Activated CD8-positive, alpha-beta T cell treated with anti-CD3 and anti-CD28 coated beads for 36 hours (primary cell): ENCODE measurements around the gene ASCL5. TPM values are rescaled to one million over a fixed set of nuclear protein-coding genes. Genes with fewer than 3 reads are reported as not detected.

Experiments
- ATAC-seq: fragments of 200-7000 bp; cut with Tn5 transposase; one replicate; pipeline ENCODE4 v1.10.0; 2021; ENCODE audit warnings: mild to moderate bottlenecking, moderate library complexity
- CTCF ChIA-PET: fragments of 350-600 bp; sonication (Branson Sonifier 250); formaldehyde crosslinking; loops from one replicate; lab custom pipeline; 2021; ENCODE audit warnings: antibody characterized with exemption; lab: Charles Lee
- POLR2A ChIA-PET: fragments of 350-600 bp; sonication (Branson Sonifier 250); formaldehyde crosslinking; loops from one replicate; lab custom pipeline; 2021; ENCODE audit warnings: antibody characterized with exemption; lab: Charles Lee
- DNase-seq: peaks from one replicate; pipeline ENCODE4 v3.0.0-alpha.2; 2020
- H3K27ac Mint-ChIP-seq: one replicate; pipeline ENCODE4 v1.8.0; 2021; ENCODE audit warnings: mild to moderate bottlenecking, mixed read lengths
- H3K27me3 Mint-ChIP-seq: one replicate; pipeline ENCODE4 v1.8.0; 2021; ENCODE audit warnings: mixed read lengths
- H3K36me3 Mint-ChIP-seq: one replicate; pipeline ENCODE4 v1.8.0; 2021; ENCODE audit warnings: low read depth, mixed read lengths
- H3K4me1 Mint-ChIP-seq: one replicate; pipeline ENCODE4 v1.8.0; 2021; ENCODE audit warnings: low read depth, mixed read lengths
- H3K4me3 Mint-ChIP-seq: one replicate; pipeline ENCODE4 v1.8.0; 2021; ENCODE audit warnings: mild to moderate bottlenecking, moderate library complexity, mixed read lengths
- H3K9me3 Mint-ChIP-seq: one replicate; pipeline ENCODE4 v1.8.0; 2021; ENCODE audit warnings: mixed read lengths
- CTCF ChIP-seq: fragments of 200-600 bp; IDR thresholded peaks from one replicate; pipeline ENCODE4 v1.8.0; 2022; ENCODE audit warnings: antibody characterized with exemption, mild to moderate bottlenecking
- intact Hi-C: fragments of 100-400 bp; cut with micrococcal nuclease; formaldehyde crosslinking; loops from one replicate; pipeline ENCODE4 v1.10.0; 2022
- total RNA-seq, 2 experiments: library from RNA; stranded (reverse); gene quantifications; one replicate each; pipeline ENCODE4 v1.2.3, GENCODE V29; 2021

The ASCL5 gene
- total RNA-seq, 2 experiments from 2014 or later: 0.29 to 0.36 TPM

DNA sequence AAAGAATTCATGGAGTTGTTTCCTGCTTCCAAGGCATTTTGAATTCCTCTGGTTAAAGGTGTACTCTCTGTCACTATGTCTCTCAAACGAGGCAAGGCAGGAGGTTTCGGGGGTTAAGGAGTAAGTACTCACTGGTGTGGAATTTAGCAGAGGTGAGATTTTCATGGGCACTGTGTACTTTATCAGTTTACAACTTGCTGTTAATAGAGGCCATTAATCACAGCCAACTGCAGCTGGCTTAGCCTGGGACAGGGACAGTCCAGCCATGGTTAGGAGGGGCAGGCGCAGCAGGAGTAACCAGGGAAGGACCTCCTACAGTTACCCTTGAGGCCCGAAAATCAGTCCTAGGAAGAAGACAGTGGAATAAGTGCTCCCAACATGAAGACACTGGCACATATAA, 45.3 kb upstream of the ASCL5 start:
- Mint-ChIP-seq H3K9me3 (no peaks in the 10 kb centered on the region), H3K4me1 (peaks cover 24% of the 10 kb centered on the region), H3K27me3 (peaks cover 10% of the 10 kb centered on the region), H3K36me3 (no peaks in the 10 kb centered on the region), H3K27ac (no peak overlapping the region), H3K4me3 (peak overlapping the region; percentile 75)
- ATAC-seq (no peak), DNase-seq (no peak)
- ChIA-PET CTCF (interaction anchor here (1.0 to 5.3 kb wide), 4 partner anchors 18 to 53 kb away, joined by 3 to 27 read pairs (median 4); partner anchors contain the start of gene TMEM9), POLR2A (interaction anchor here (0.9 to 4.1 kb wide), 2 partner anchors 15 to 17 kb away, joined by 3 to 24 read pairs; partner anchors contain the start of gene TMEM9)
- intact Hi-C loops: no loop called here
- TF ChIP-seq CTCF: no peak

DNA sequence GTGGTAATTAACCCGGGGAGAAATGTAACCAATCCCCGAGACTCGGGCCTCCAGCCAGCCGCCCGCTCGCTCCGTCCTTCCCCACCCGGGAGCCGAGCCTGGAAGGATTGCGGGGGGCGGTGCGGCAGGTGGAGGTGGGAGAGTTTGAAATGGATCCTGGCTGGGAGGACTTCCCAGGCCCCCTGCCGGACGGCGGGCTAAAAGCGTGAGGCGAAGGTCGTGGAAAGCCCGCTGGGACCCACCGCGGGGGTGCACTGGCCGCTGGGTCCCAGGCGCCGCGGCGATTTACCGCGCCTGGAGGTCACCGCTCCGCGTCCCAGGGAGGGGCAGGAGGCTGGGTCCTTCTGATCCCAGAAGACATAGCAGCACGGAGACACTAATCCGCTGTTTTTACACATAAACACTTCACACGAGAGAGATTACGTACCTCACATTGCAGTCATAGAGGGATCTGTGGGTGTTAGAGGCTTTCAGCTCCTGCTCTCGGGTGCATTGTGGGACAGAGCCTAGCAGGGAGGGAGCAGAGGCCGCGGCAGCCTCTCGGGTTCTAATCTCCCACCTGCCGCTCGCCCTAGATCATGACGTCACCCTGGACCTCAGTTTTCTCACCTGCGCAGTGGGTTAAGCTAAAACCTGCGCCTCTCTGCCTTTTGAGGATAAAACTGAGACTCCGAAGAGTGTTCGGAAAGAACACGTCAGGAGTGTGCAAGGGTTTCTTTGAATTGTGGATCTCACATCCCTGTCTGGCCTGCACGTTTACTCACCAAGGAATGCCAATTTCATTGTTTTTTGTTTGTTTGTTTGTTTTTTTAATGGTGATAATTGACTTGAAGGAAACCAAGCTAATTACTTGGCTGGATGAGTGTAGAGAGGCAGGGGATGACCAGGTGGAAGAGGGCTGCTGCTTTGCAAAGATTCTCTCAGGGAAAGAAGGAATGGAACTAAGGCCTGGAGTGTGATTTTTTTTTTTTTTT, 44.4 kb upstream of the ASCL5 start:
- TF ChIP-seq CTCF: peak; percentile 51
- no peaks in the 10 kb centered on the region for H3K36me3 Mint-ChIP-seq
- intact Hi-C loops: no loop called here
- peaks cover 7% of the 10 kb centered on the region for H3K27me3 Mint-ChIP-seq
- H3K4me1 Mint-ChIP-seq: peaks cover 24% of the 10 kb centered on the region
- H3K4me3 Mint-ChIP-seq: peak overlapping the region; percentile 75
- peak overlapping the region; percentile 89 for H3K27ac Mint-ChIP-seq
- ChIA-PET POLR2A (interaction anchor here (0.6 to 4.1 kb wide), 5 partner anchors 13 to 28 kb away, joined by 3 to 24 read pairs (median 3); partner anchors contain the start of genes IGFN1 and TMEM9), CTCF (interaction anchor here (0.7 to 5.3 kb wide), 8 partner anchors 8 to 71 kb away, joined by 3 to 27 read pairs (median 4); partner anchors contain the start of gene TMEM9)
- peak; percentile 74 for ATAC-seq
- peak; percentile 85 for DNase-seq
- no peaks in the 10 kb centered on the region for H3K9me3 Mint-ChIP-seq

- Mint-ChIP-seq H3K27me3 (peaks cover 7% of the 10 kb centered on the region), H3K36me3 (no peaks in the 10 kb centered on the region), H3K9me3 (no peaks in the 10 kb centered on the region), H3K4me1 (peaks cover 24% of the 10 kb centered on the region), H3K4me3 (peak overlapping the region; percentile 75), H3K27ac (peak overlapping the region; percentile 89)
- POLR2A ChIA-PET: interaction anchor here (0.6 to 4.1 kb wide), 4 partner anchors 12 to 28 kb away, joined by 3 to 24 read pairs (median 3); partner anchors contain the start of genes IGFN1 and TMEM9
- CTCF ChIA-PET: interaction anchor here (0.7 to 5.3 kb wide), 9 partner anchors 8 to 72 kb away, joined by 3 to 27 read pairs (median 6); partner anchors contain the start of gene TMEM9
- intact Hi-C loops: no loop called here
- ATAC-seq: peak; percentile 90
- peak; percentile 92 for DNase-seq
- TF ChIP-seq CTCF: no peak
Measured at GRCh38 chr1:201170533-201171062, 43.6 kb upstream of the ASCL5 start.

DNA sequence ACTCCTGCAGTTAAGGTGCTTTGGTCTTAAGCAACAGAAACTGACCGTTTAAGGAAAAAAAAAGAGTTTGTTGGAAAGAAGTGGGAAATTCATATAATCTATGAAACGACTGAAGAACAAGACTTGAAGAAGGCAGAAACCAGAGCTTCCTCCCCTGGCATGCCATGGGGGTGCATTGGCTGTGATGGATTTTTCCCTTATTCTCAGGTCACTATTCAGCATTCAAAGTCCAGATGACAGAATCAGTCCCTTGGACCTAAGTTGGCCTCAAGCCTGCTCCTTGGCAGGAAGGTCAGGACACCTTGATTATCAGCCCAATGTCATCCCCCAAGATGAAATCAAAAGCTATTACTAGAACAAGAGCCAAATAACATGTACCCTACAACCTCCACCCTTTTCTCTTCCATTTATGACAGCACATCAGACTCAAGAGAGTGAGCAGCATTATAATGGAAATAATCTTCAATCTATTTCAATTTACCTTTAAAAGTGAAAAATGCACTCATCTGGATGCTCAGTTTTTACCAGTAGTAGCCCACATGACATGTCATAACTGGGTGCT, 43.1 kb upstream of the ASCL5 start:
- ATAC-seq (no peak), DNase-seq (no peak)
- no peaks in the 10 kb centered on the region for H3K36me3 Mint-ChIP-seq
- H3K27ac Mint-ChIP-seq: peak overlapping the region; percentile 89
- peaks cover 7% of the 10 kb centered on the region for H3K27me3 Mint-ChIP-seq
- peak overlapping the region; percentile 75 for H3K4me3 Mint-ChIP-seq
- H3K4me1 Mint-ChIP-seq: peaks cover 24% of the 10 kb centered on the region
- H3K9me3 Mint-ChIP-seq: no peaks in the 10 kb centered on the region
- ChIA-PET CTCF (interaction anchor here (1.0 to 5.3 kb wide), 6 partner anchors 12 to 51 kb away, joined by 3 to 27 read pairs (median 8); no protein-coding TSS in a partner anchor), POLR2A (interaction anchor here (4.1 kb wide), 1 partner anchor 15 kb away, joined by 24 read pairs; the partner anchor contains the start of gene TMEM9)
- intact Hi-C loops: no loop called here
- no peak for TF ChIP-seq CTCF
